Keratinocyte (primary cell): ENCODE data around the gene SYTL1. TPM values are rescaled to one million over a fixed set of nuclear protein-coding genes. Genes with fewer than 3 reads are reported as not detected.
"Not testable (repeated sequence)": the region's sequence is repeated elsewhere in the genome, so short reads cannot be mapped to it uniquely, and the experiment has no call there.

ENCODE experiments used
- DNase-seq: peaks from one replicate; pipeline ENCODE4 v3.0.0-alpha.2; 2011; ENCODE audit warnings: low read depth, missing footprints, low spot score
- FAIRE-seq: peaks from 2 replicates; lab custom pipeline; 2011; peaks lifted over from hg19 to GRCh38; lab: Jason Lieb, UNC
- H2AFZ ChIP-seq: 2 replicates; pipeline ENCODE4 v1.6.0; 2012; ENCODE audit warnings: low read length, control low read depth, inconsistent platforms; ENCODE audit not compliant: control insufficient read depth
- H3K27ac ChIP-seq: 2 replicates; pipeline ENCODE4 v1.5.1; 2011; ENCODE audit warnings: low read length; ENCODE audit not compliant: control insufficient read depth, insufficient read depth
- H3K27me3 ChIP-seq: 3 replicates; pipeline ENCODE4 v1.6.0; 2011; ENCODE audit warnings: low read length; ENCODE audit not compliant: control insufficient read depth, insufficient read depth; ENCODE audit errors: extremely low read depth
- H3K36me3 ChIP-seq, 2 experiments: 2 replicates in 1 of 2; 3 replicates in 1 of 2; pipeline ENCODE4 v1.5.1; 2011; ENCODE audit warnings: low read length in 2 of 2, mild to moderate bottlenecking in 1 of 2; ENCODE audit not compliant: control insufficient read depth in 2 of 2, insufficient read depth in 2 of 2; ENCODE audit errors: extremely low read depth in 1 of 2
- H3K4me1 ChIP-seq: 3 replicates; pipeline ENCODE4 v1.5.1; 2011; ENCODE audit warnings: low read length; ENCODE audit not compliant: control insufficient read depth, insufficient read depth; ENCODE audit errors: extremely low read depth
- H3K4me2 ChIP-seq: 3 replicates; pipeline ENCODE4 v1.6.0; 2011; ENCODE audit warnings: low read depth, low read length; ENCODE audit not compliant: control insufficient read depth, insufficient read depth; ENCODE audit errors: extremely low read depth
- H3K4me3 ChIP-seq, 3 experiments: fragments of 200-600 bp in 1 of 3; sonication (generic) in 1 of 3; 2 replicates in 2 of 3; 3 replicates in 1 of 3; pipeline ENCODE4 v1.5.1; 2011 to 2016; ENCODE audit warnings: low read length in 3 of 3, mild to moderate bottlenecking in 3 of 3, control low read depth in 2 of 3, inconsistent platforms in 1 of 3, low read depth in 1 of 3, mixed read lengths in 1 of 3, mixed run types in 1 of 3, moderate library complexity in 1 of 3; ENCODE audit not compliant: control insufficient read depth in 2 of 3, insufficient read depth in 2 of 3; ENCODE audit errors: extremely low read depth in 1 of 3
- H3K79me2 ChIP-seq: 2 replicates; pipeline ENCODE4 v1.6.0; 2012; ENCODE audit warnings: low read length; ENCODE audit not compliant: control insufficient read depth, insufficient read depth
- H3K9ac ChIP-seq: 3 replicates; pipeline ENCODE4 v1.6.0; 2011; ENCODE audit warnings: low read length; ENCODE audit not compliant: control insufficient read depth, insufficient read depth; ENCODE audit errors: extremely low read depth
- H3K9me1 ChIP-seq: 3 replicates; pipeline ENCODE4 v1.6.0; 2011; ENCODE audit warnings: low read length; ENCODE audit not compliant: control insufficient read depth, insufficient read depth; ENCODE audit errors: extremely low read depth
- H3K9me3 ChIP-seq: 2 replicates; pipeline ENCODE4 v1.5.1; 2012; ENCODE audit warnings: low read depth, low read length; ENCODE audit not compliant: control insufficient read depth
- H4K20me1 ChIP-seq: 3 replicates; pipeline ENCODE4 v1.6.0; 2011; ENCODE audit warnings: low read length; ENCODE audit not compliant: control insufficient read depth, insufficient read depth; ENCODE audit errors: extremely low read depth
- EZH2 ChIP-seq: IDR thresholded peaks from one replicate; pipeline ENCODE4 v1.6.1; 2012; ENCODE audit warnings: inconsistent platforms, mild to moderate bottlenecking, low read length, moderate library complexity
- dilution Hi-C: fragments of 300-500 bp; cut with MboI; formaldehyde crosslinking; loops from one replicate; pipeline ENCODE4 v1.7.0; 2020; ENCODE audit warnings: low sequenced_read_pairs; ENCODE audit not compliant: extremely low pct_ligation_motif_present
- polyA plus RNA-seq, 5 experiments: library from polyadenylated mRNA; depleted of rRNA in 3 of 5; stranded (reverse) in 3 of 5; stranded (forward) in 1 of 5; unstranded in 1 of 5; fragments of >200 nt; gene quantifications; 1 replicate in 1 of 5; 2 replicates in 3 of 5; 3 replicates in 1 of 5; pipeline versions ENCODE4 v1.2.1 to v1.2.3, GENCODE V29; 2011 to 2012; ENCODE audit warnings: missing spikeins in 2 of 5, low read depth in 1 of 5, low replicate concordance in 1 of 5
- TF ChIP-seq, protein P1 (sequence below), 3 experiments: IDR thresholded peaks in 1 of 3; conservative IDR thresholded peaks in 1 of 3; optimal IDR thresholded peaks in 1 of 3; 2 replicates in 2 of 3; 3 replicates in 1 of 3; pipeline versions ENCODE3 to v1.5.1; 2011; ENCODE audit warnings: low read length in 3 of 3, mild to moderate bottlenecking in 3 of 3, moderate library complexity in 2 of 3, control low read depth in 1 of 3, inconsistent platforms in 1 of 3; ENCODE audit not compliant: insufficient read depth in 2 of 3; ENCODE audit errors: extremely low read depth in 1 of 3

SYTL1 gene
- polyA plus RNA-seq, 1 donor (not counting 4 experiments of a cell fraction or from before 2014, with no cell fraction given), result 15.6 TPM

DNA sequence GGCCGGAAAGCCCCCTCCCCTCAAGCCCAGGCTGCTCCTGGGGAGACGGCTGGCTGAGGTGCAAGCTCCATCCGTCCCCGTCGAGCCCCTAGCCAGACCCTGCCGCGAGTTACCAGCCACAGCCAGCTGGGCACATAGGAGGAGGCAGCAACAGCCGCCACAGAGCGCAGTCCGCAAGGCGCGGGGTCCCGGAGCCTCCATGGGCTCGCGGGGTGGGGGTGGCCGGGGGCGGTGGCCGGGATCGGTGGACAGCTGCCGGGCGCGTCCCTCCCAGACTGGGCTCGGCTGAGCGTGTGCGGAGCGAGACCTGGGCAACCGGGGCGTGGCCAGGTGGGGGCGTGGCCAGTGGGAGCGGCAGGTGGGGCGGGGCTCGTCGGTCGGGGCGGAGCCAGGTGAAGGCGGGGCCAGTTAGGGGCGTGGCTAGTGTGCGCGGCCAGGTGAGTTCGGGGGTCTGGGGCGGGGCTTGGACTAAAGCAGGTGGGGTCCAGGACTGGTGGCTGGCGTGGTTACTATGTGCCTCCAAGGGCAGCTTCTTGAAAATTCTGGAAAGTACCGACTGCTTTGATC is 41.3 kb downstream of the SYTL1 start, which contains the start of gene CD164L2:
CD164L2 (minus strand) TSS at position 295 of the 567 bp plus-strand sequence; CDS start at position 201, 94 bp downstream.
- Histone ChIP-seq H3K9ac (no peak within 1 kb of the TSS), H3K36me3 (no peaks in the 10 kb centered on the region), H3K27ac (no peak within 1 kb of the TSS), H3K9me3 (no peaks in the 10 kb centered on the region), H3K4me3 (peak within 1 kb of the TSS; percentile 43 to 63 (median 54)), H3K9me1 (no peaks in the 10 kb centered on the region), H4K20me1 (no peaks in the 10 kb centered on the region), H3K27me3 (no peaks in the 10 kb centered on the region), H3K4me2 (peak within 1 kb of the TSS; percentile 74), H3K4me1 (peaks cover 15% of the 10 kb centered on the region), H3K79me2 (no peaks in the 10 kb centered on the region), H2AFZ (peak within 1 kb of the TSS; percentile 58)
- DNase-seq (no peak), FAIRE-seq (no peak)
- TF ChIP-seq EZH2, result no peak
- TF ChIP-seq, protein P1, sequence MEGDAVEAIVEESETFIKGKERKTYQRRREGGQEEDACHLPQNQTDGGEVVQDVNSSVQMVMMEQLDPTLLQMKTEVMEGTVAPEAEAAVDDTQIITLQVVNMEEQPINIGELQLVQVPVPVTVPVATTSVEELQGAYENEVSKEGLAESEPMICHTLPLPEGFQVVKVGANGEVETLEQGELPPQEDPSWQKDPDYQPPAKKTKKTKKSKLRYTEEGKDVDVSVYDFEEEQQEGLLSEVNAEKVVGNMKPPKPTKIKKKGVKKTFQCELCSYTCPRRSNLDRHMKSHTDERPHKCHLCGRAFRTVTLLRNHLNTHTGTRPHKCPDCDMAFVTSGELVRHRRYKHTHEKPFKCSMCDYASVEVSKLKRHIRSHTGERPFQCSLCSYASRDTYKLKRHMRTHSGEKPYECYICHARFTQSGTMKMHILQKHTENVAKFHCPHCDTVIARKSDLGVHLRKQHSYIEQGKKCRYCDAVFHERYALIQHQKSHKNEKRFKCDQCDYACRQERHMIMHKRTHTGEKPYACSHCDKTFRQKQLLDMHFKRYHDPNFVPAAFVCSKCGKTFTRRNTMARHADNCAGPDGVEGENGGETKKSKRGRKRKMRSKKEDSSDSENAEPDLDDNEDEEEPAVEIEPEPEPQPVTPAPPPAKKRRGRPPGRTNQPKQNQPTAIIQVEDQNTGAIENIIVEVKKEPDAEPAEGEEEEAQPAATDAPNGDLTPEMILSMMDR (optimal IDR thresholded peaks at IDR 0.05 in 1 of 3, IDR thresholded peaks at IDR 0.05 in 1 of 3, conservative IDR thresholded peaks at IDR 0.05 in 1 of 3; ENCODE audit: extremely low read depth in 1 of 3, insufficient read depth in 2 of 3, low read length in 3 of 3), result no peak
- dilution Hi-C loops, result no loop called here

DNA sequence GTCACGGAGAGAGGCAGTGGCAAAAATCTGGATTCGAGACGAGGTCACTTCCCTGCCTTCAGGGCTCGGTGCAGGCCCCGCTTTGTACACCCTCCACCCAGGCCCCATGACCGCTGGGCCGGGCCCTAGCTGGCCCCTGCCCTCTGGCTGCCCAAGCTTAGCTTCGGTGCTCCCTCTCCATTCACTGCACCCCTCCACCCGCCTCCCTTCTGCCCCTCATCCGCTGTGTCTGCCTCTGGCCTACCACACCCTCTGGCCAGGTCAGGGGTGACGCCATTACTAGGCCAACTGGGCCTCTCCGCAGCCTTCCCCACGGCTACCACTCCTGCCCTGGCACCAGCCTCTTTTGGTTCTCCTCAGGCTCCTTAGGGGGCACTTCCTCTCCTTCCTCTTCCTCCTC is 41.8 kb downstream of the SYTL1 start:
- dilution Hi-C loops, result no loop called here
- Histone ChIP-seq H3K27me3 (no peaks in the 10 kb centered on the region), H3K4me1 (peaks cover 13% of the 10 kb centered on the region), H3K36me3 (no peaks in the 10 kb centered on the region), H3K27ac (no peak overlapping the region), H4K20me1 (no peaks in the 10 kb centered on the region), H3K9me3 (no peaks in the 10 kb centered on the region), H3K79me2 (no peaks in the 10 kb centered on the region), H3K9me1 (no peaks in the 10 kb centered on the region), H3K4me3 (peak overlapping the region in 1 of 3 experiments; percentile 34), H3K4me2 (peak overlapping the region; percentile 16), H2AFZ (no peak overlapping the region), H3K9ac (no peak overlapping the region)
- no peak for DNase-seq
- FAIRE-seq, result no peak
- TF ChIP-seq, protein P1 (optimal IDR thresholded peaks at IDR 0.05 in 1 of 3, IDR thresholded peaks at IDR 0.05 in 1 of 3, conservative IDR thresholded peaks at IDR 0.05 in 1 of 3; ENCODE audit: extremely low read depth in 1 of 3, insufficient read depth in 2 of 3, low read length in 3 of 3), result no peak
- TF ChIP-seq EZH2, result no peak

DNA sequence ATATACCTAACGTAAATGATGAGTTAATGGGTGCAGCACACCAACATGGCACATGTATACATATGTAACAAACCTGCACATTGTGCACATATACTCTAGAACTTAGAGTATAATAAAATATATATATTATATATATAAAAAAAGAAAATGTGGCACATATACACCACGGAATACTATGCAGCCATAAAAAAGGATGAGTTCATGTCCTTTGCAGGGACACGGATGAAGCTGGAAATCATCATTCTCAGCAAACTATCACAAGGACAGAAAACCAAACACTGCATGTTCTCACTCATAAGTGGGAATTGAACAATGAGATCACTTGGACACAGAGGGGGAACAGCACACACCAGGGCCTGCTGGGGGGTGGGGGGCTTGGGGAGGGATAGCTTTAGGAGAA is 43.0 kb downstream of the SYTL1 start:
- H3K9me1 ChIP-seq, H3K4me1 ChIP-seq, DNase-seq, H3K4me2 ChIP-seq, H3K79me2 ChIP-seq, H4K20me1 ChIP-seq, H3K36me3 ChIP-seq, dilution Hi-C loops, H3K27ac ChIP-seq, H3K9ac ChIP-seq, H3K9me3 ChIP-seq, H2AFZ ChIP-seq, H3K27me3 ChIP-seq, H3K4me3 ChIP-seq, FAIRE-seq: not testable (repeated sequence)
